Right renal pelvis (tissue), 4 donors: ENCODE measurements around the gene CD58. TPM values are rescaled to one million over a fixed set of nuclear protein-coding genes. Genes with fewer than 3 reads are reported as not detected.
"Not testable (repeated sequence)": the region's sequence is repeated elsewhere in the genome, so short reads cannot be mapped to it uniquely, and the experiment has no call there.

ENCODE experiments used
- DNase-seq, 4 donors: peaks; one replicate each; pipeline ENCODE4 v3.0.0-alpha.2; 2013; ENCODE audit warnings: low read depth in 4 of 4, low spot score in 3 of 4, missing footprints in 1 of 4
- polyA plus RNA-seq, 4 donors: library from polyadenylated mRNA; unstranded; fragments of 120-200 nt; gene quantifications; one replicate each; pipeline ENCODE4 v1.2.1, GENCODE V29; 2013; ENCODE audit not compliant: insufficient read length in 4 of 4

Gene CD58, protein sequence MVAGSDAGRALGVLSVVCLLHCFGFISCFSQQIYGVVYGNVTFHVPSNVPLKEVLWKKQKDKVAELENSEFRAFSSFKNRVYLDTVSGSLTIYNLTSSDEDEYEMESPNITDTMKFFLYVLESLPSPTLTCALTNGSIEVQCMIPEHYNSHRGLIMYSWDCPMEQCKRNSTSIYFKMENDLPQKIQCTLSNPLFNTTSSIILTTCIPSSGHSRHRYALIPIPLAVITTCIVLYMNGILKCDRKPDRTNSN
- polyA plus RNA-seq = 10 to 100 TPM; 14.3 to 22.3 (median 18.8) TPM

- peak; percentile 58 to 67 (median 64) for DNase-seq
These were observed at the start of gene CD58 for GRCh38 chr1:116570358-116571214. Gene CD58 (minus strand): TSS chr1:116571026. CDS start chr1:116570972, 54 bp downstream.

DNA sequence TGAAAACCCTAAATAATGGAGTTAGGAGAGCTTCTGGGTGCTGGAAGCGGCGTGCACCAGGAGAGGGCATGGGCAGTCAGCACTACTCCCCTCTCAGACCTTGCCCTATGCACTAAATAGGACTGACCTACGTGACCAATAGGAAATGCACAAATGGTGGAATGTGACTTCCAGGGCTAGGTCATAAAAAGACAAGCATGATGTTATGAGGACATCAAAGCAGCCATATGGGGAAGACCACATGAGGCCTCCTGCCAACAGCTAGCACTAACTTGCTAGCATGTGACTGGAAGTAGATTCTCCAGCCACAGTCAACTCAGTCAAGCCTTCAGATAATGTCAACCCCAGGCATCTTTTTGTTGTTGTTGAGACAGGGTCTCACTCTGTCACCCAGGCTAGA lies 49.6 kb upstream of the CD58 start:
- DNase-seq = not testable (repeated sequence)

DNA sequence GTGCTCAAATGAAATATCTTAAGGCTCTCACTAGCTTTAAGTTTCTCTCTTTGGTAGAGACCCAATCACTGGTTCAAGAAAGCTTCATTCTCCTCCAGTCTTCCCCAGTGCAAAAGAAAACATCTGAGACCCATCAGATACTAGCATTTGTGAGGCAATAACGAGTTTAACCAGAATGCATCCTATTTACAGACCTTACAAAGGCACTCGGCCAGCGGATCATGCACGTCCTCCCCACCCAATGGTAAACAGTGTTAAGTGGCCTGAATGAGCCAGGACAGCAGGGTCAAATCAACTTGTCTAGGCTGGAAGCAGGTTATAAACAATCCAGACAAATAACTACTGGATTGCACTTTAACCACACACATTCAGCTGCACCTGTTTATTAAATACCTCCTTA lies 48.3 kb upstream of the CD58 start:
- not testable (repeated sequence) for DNase-seq

- DNase-seq = not testable (repeated sequence)
These were observed 47.0 kb upstream of the CD58 start for GRCh38 chr1:116617808-116618207.

- not testable (repeated sequence) for DNase-seq
These were observed 43.0 kb upstream of the CD58 start for GRCh38 chr1:116613825-116614224.

DNA sequence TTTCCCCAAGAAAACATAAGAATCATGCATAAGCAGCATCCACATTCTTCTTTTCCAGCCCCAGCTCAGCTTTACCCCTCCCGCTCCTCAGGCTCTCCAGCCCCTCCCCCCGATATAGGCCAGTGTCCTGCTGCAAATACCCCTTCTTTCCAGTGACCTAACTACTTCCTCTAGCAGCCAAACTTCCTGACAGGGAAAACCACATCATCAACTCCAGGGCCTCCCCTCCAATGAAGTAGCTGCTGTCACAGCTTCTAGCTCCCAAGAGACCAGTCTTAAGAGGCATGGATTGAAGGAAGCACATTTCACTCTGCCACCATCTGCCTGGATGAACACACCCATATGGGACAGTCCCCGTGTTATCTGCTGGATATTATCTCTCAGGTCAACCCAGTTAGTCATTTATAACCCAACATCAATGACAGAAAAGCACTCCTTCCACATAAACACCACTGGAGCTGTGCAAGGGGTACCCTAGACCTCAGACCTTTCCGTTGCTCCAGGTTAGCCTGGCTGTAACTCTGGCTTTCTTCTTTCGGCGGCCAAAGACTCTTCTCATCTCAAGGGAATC lies 39.1 kb upstream of the CD58 start:
- not testable (repeated sequence) for DNase-seq

DNA sequence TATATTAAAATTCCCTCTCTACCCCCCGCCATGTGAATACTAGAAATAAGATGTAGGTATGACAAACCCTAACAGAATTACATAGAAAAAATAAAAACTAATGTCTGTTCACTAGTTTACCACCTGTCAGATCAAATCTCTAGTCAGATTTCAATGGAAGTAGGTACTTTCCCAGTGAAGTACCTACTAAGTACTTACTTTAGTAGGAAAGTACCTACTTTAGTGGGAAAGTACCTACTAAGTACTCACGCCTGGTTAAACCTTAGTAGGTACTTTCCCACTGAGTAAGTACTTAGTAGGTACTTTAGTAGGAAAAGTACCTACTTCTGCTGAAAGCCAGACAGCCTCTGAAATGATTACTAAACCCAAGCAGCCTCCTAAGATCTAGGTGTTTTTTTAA lies 38.0 kb upstream of the CD58 start:
- DNase-seq = not testable (repeated sequence)

DNA sequence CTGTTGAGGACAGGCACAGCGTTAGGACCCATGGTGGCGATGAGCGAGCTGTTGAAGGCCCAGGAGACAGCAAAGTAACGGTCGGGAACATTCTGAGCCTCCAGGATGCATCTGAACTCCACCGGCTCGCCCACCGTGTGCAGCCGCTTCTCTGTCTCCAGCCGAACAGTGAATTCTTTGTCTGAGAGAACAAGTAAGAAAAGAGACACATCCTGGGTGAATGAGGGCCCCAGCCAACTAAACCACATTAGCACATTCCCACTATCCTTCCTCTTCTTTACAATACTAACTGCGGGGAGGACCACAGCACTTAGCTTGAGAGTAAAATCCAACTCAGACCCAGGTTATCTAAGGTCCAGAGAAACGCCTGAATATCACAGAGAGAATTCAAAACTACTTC lies 37.3 kb upstream of the CD58 start:
- DNase-seq = not testable (repeated sequence)

DNA sequence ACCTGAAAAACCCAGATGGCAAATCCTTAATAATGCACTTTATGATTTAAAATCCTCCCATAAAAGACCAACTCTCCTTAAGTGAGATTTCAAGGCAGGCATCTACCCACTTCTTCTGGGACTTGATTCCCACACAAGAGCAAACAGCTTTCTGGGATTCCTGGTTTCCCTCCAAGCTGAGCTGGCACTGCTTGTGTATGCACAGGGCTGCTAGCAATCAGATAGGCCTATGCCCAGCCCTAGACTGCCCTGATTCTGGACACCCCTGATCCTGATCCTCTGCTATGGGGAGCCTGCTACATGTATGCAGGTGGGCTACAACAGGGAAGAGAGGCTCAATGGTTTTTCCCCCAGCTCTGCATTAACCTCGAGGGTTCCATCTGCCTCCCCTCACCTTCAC lies 36.6 kb upstream of the CD58 start:
- not testable (repeated sequence) for DNase-seq

- DNase-seq = not testable (repeated sequence)
These were observed 35.2 kb upstream of the CD58 start for GRCh38 chr1:116606067-116606466.

GRCh38 chr1:116605315-116605714 lies 34.5 kb upstream of the CD58 start:
- DNase-seq = no peak

- not testable (repeated sequence) for DNase-seq
These were observed 33.6 kb upstream of the CD58 start for GRCh38 chr1:116604408-116604807.

GRCh38 chr1:116603646-116604045 lies 32.8 kb upstream of the CD58 start:
- not testable (repeated sequence) for DNase-seq

GRCh38 chr1:116599369-116599768 lies 28.5 kb upstream of the CD58 start:
- DNase-seq = not testable (repeated sequence)

DNA sequence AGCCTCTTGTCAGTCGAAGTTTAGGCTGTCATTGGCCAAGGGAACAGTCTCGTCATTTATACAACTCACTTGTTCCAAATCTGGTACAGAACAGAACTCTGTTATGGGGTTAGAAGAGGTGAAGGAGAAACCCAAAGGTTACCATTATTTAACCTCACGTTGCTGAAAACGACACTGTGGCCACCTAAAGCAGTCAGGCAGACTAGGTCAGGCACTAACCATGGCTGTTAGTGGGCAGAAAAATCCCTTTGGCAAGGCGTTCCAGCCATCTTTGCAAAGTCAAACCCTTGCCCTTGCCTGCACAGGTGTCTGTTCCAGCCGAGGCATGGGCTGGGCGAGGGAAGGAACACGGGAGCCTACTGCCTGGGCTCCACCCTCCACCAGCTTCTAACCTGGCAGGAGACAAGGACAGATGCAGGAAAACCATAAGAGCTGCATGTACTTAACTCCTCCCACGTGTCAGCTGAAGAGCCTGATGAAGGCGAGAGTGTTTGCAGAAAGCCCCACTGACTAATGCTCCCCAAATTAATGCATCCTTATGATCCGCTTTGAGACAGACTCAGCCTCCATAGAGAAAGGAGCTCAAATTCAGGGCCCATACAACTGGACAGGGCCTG lies 27.7 kb upstream of the CD58 start:
- not testable (repeated sequence) for DNase-seq

DNA sequence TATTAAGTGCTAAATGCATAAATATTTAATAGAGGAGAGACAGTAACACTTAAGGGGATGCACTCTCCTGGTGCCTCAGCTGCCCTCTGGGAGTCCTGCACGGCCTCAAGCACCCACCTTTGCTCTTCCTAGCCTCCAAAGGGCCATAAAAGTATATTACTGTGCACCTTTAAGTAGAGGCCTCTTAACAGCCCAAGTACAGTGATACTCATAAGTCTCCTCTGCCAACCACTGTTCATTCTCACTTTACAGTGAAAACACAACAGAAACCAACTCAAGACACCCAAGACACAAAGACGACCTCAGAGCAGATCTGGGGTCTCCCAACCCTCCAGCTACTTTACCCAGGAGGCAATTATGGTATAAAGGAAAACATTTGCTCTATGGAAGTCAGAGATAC lies 26.6 kb upstream of the CD58 start:
- DNase-seq = not testable (repeated sequence)

DNA sequence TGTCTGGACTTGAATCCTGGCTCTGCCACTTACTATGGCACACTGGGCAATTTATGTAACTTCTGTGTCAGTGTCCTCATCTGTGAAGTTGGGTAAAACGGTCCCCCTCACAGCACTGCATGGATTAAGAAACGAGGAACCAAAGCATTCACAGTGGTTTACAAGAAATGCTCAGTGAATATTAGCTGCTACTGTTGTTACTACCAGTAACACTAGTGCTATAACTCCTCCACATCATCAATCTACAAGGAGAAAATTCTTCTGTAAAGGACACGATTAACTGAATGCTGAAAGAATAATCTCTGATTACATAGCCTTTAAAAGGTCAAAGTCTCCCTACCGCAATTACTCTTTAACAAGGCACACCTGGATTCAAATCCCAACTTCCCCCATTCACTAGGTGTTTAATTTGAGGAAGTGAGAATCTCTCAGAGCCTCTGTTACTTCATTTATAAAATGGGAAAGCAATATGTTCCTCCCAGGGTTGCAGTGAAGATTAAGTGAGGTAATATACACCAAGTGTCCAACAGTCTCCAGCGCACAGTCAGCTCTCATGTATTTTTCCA lies 26.0 kb upstream of the CD58 start:
- DNase-seq = not testable (repeated sequence)

GRCh38 chr1:116595946-116596741 lies 25.3 kb upstream of the CD58 start:
- not testable (repeated sequence) for DNase-seq

- DNase-seq = not testable (repeated sequence)
These were observed 24.4 kb upstream of the CD58 start for GRCh38 chr1:116595065-116595840.
